GM23338 (cell line): ENCODE measurements around the gene SLC66A3. TPM values are rescaled to one million over a fixed set of nuclear protein-coding genes. Genes with fewer than 3 reads are reported as not detected.

Source experiments
- ATAC-seq: fragments of 200-7000 bp; cut with Tn5 transposase; 3 replicates; pipeline ENCODE4 v1.9.1; 2020
- DNase-seq: peaks from one replicate; pipeline ENCODE4 v3.0.0-alpha.2; 2015; ENCODE audit warnings: low spot score
- H2AFZ ChIP-seq: fragments of 200-600 bp; sonication (generic); 2 replicates; pipeline ENCODE4 v1.8.0; 2016; ENCODE audit warnings: antibody characterized with exemption, mild to moderate bottlenecking, moderate library complexity
- H3F3A ChIP-seq: fragments of 200-600 bp; sonication (generic); replicated peaks from 2 replicates; pipeline ENCODE4 v1.8.0; 2017; ENCODE audit warnings: antibody characterized with exemption, mixed run types, low read depth
- H3K27ac ChIP-seq: fragments of 200-600 bp; sonication (generic); 2 replicates; pipeline ENCODE4 v1.6.1; 2016; ENCODE audit warnings: low read depth
- H3K27me3 ChIP-seq: fragments of 200-600 bp; sonication (generic); 2 replicates; pipeline ENCODE4 v1.8.0; 2016; ENCODE audit warnings: mild to moderate bottlenecking, mixed run types, moderate library complexity; ENCODE audit not compliant: insufficient read depth
- H3K36me3 ChIP-seq: fragments of 200-600 bp; sonication (generic); 2 replicates; pipeline ENCODE4 v1.8.0; 2016; ENCODE audit warnings: mild to moderate bottlenecking; ENCODE audit not compliant: insufficient read depth
- H3K4me1 ChIP-seq: fragments of 200-600 bp; sonication (generic); 2 replicates; pipeline ENCODE4 v1.8.0; 2016; ENCODE audit warnings: mild to moderate bottlenecking, moderate library complexity; ENCODE audit not compliant: insufficient read depth
- H3K4me2 ChIP-seq: fragments of 200-600 bp; sonication (generic); 2 replicates; pipeline ENCODE4 v1.7.1; 2017; ENCODE audit warnings: mixed run types
- H3K4me3 ChIP-seq: fragments of 200-600 bp; sonication (generic); 2 replicates; pipeline ENCODE4 v1.6.1; 2016; ENCODE audit warnings: mixed run types
- H3K79me2 ChIP-seq: fragments of 200-600 bp; sonication (generic); replicated peaks from 2 replicates; pipeline ENCODE4 v1.8.0; 2017; ENCODE audit warnings: mild to moderate bottlenecking; ENCODE audit not compliant: insufficient read depth
- H3K9me2 ChIP-seq: fragments of 200-600 bp; sonication (generic); 2 replicates; pipeline ENCODE4 v1.8.0; 2017; ENCODE audit not compliant: insufficient read depth
- H4K20me1 ChIP-seq: fragments of 200-600 bp; sonication (generic); replicated peaks from 2 replicates; pipeline ENCODE4 v1.8.0; 2017; ENCODE audit warnings: mild to moderate bottlenecking; ENCODE audit not compliant: insufficient read depth
- H3K27ac Mint-ChIP-seq: 2 replicates; pipeline ENCODE4 v1.8.0; 2020; ENCODE audit warnings: inconsistent platforms, mild to moderate bottlenecking, moderate library complexity, mixed read lengths
- H3K27me3 Mint-ChIP-seq: 3 replicates; pipeline ENCODE4 v1.8.0; 2022; ENCODE audit warnings: low read depth, mild to moderate bottlenecking, moderate library complexity, mixed read lengths, inconsistent platforms; ENCODE audit not compliant: insufficient read depth, poor library complexity
- H3K36me3 Mint-ChIP-seq: 3 replicates; pipeline ENCODE4 v1.8.0; 2021; ENCODE audit warnings: low read depth, mild to moderate bottlenecking, inconsistent platforms, moderate library complexity, mixed read lengths
- H3K4me1 Mint-ChIP-seq: 3 replicates; pipeline ENCODE4 v1.8.0; 2020; ENCODE audit warnings: mild to moderate bottlenecking, inconsistent platforms, mixed read lengths
- H3K4me3 Mint-ChIP-seq: 3 replicates; pipeline ENCODE4 v1.8.0; 2021; ENCODE audit warnings: moderate library complexity, mild to moderate bottlenecking, inconsistent platforms, mixed read lengths
- H3K9me3 Mint-ChIP-seq: 3 replicates; pipeline ENCODE4 v1.8.0; 2020; ENCODE audit warnings: moderate library complexity, mild to moderate bottlenecking, inconsistent platforms, mixed read lengths
- CTCF ChIP-seq, 2 experiments: fragments of 200-600 bp in 1 of 2; sonication (generic) in 1 of 2; conservative IDR thresholded peaks; 2 replicates each; pipeline versions ENCODE4 v1.5.1 to v1.6.1; 2016 to 2017; ENCODE audit warnings: antibody characterized with exemption in 2 of 2, low read depth in 2 of 2, mild to moderate bottlenecking in 2 of 2, moderate library complexity in 1 of 2
- ETS1 ChIP-seq: IDR thresholded peaks from 2 replicates; pipeline ENCODE4 v1.6.1; 2016; ENCODE audit warnings: antibody characterized with exemption
- EZH2 ChIP-seq: fragments of 200-600 bp; sonication (generic); IDR thresholded peaks from one replicate; pipeline ENCODE4 v1.8.0; 2017; ENCODE audit warnings: antibody characterized with exemption, mild to moderate bottlenecking, low read depth; ENCODE audit not compliant: unreplicated experiment
- EZH2phosphoT487 ChIP-seq: fragments of 200-600 bp; sonication (generic); IDR thresholded peaks from one replicate; pipeline ENCODE4 v1.8.1; 2018; ENCODE audit warnings: antibody characterized with exemption; ENCODE audit not compliant: unreplicated experiment
- JUNB ChIP-seq: IDR thresholded peaks from one replicate; pipeline ENCODE4 v1.6.1; 2016; ENCODE audit warnings: antibody characterized with exemption; ENCODE audit not compliant: unreplicated experiment
- NANOG ChIP-seq: IDR thresholded peaks from 2 replicates; pipeline ENCODE4 v1.6.1; 2016; ENCODE audit warnings: antibody characterized with exemption, borderline replicate concordance
- POLR2AphosphoS5 ChIP-seq: IDR thresholded peaks from 2 replicates; pipeline ENCODE4 v1.6.1; 2016; ENCODE audit warnings: antibody characterized with exemption, low read depth
- REST ChIP-seq: IDR thresholded peaks from one replicate; pipeline ENCODE4 v1.6.1; 2018; ENCODE audit warnings: antibody characterized with exemption; ENCODE audit not compliant: unreplicated experiment
- STAT1 ChIP-seq: IDR thresholded peaks from one replicate; pipeline ENCODE4 v1.6.1; 2016; ENCODE audit warnings: antibody characterized with exemption; ENCODE audit not compliant: unreplicated experiment
- ZNF114 ChIP-seq: fragments of 250-450 bp; sonication (Bioruptor Pico); IDR thresholded peaks from 2 replicates; pipeline ENCODE4 v1.5.0; 2020; ENCODE audit warnings: mild to moderate bottlenecking, moderate library complexity
- ZNF331 ChIP-seq: fragments of 250-450 bp; sonication (Bioruptor Pico); IDR thresholded peaks from 2 replicates; pipeline ENCODE4 v1.5.0; 2020; ENCODE audit warnings: low read depth, mild to moderate bottlenecking, moderate library complexity
- polyA plus RNA-seq: library from polyadenylated mRNA; unstranded; fragments of >200 nt; fragmentation: Nextera tagmentation; extraction: Ambion mirVana; gene quantifications from 2 replicates; pipeline ENCODE4 v1.2.1, GENCODE V29; 2016
- total RNA-seq: library from RNA; depleted of rRNA; stranded (reverse); fragments of >200 nt; shearing (Covaris generic); gene quantifications from 2 replicates; pipeline ENCODE4 v1.2.3, GENCODE V29; 2014

SLC66A3 gene
- total and polyA plus RNA-seq, 2 experiments from 2014 or later: 13.7 to 18.4 TPM

- TF ChIP-seq CTCF (conservative IDR thresholded peaks at IDR 0.05; ENCODE audit: low read depth in 2 of 2): no peak
- TF ChIP-seq POLR2AphosphoS5: no peak
- no peak for TF ChIP-seq STAT1
- no peak for TF ChIP-seq EZH2
- no peak for TF ChIP-seq ZNF114 (CRISPR knock-in tag)
- TF ChIP-seq JUNB: no peak
Measured at GRCh38 chr2:11179196-11179595, 23.9 kb downstream of the SLC66A3 start (continued).

GRCh38 chr2:11179899-11180298 lies 24.6 kb downstream of the SLC66A3 start:
- DNase-seq (no peak), ATAC-seq (no peak)
- no peaks in the 10 kb centered on the region for H3K9me3 Mint-ChIP-seq
- H2AFZ ChIP-seq: no peak overlapping the region
- H3K27ac Mint-ChIP-seq: no peak overlapping the region
- no peaks in the 10 kb centered on the region for H3K9me2 ChIP-seq
- no peaks in the 10 kb centered on the region for H3K4me1 ChIP-seq
- peaks cover 4% of the 10 kb centered on the region; the same call in 2 of the 3 replicates for H3K4me1 Mint-ChIP-seq
- 0 out of 2 replicates have a peak, but pooled peaks cover 7% of the 10 kb centered on the region for H3K36me3 ChIP-seq
- H3K4me3 Mint-ChIP-seq: no peak overlapping the region
- H3K27me3 Mint-ChIP-seq: no peaks in the 10 kb centered on the region
- H3K4me2 ChIP-seq: no peak overlapping the region
- no peaks in the 10 kb centered on the region for H3F3A ChIP-seq
- H3K79me2 ChIP-seq: no peaks in the 10 kb centered on the region
- H3K4me3 ChIP-seq: no peak overlapping the region
- TF ChIP-seq NANOG (no peak), JUNB (no peak), EZH2 (no peak), ETS1 (no peak), ZNF331 (no peak)
- no peaks in the 10 kb centered on the region for H3K27me3 ChIP-seq
- H3K36me3 Mint-ChIP-seq: no peaks in the 10 kb centered on the region; the same call in 2 of the 3 replicates
- no peak overlapping the region for H3K27ac ChIP-seq
- no peaks in the 10 kb centered on the region for H4K20me1 ChIP-seq

GRCh38 chr2:11180653-11181052 lies 25.4 kb downstream of the SLC66A3 start:
- Histone ChIP-seq H3K36me3 (0 out of 2 replicates have a peak, but pooled peaks cover 7% of the 10 kb centered on the region), H3F3A (no peaks in the 10 kb centered on the region), H3K27ac (no peak overlapping the region), H3K27me3 (no peaks in the 10 kb centered on the region), H3K79me2 (no peaks in the 10 kb centered on the region), H3K9me2 (no peaks in the 10 kb centered on the region), H3K4me2 (no peak overlapping the region), H3K4me3 (no peak overlapping the region), H3K4me1 (no peaks in the 10 kb centered on the region), H4K20me1 (no peaks in the 10 kb centered on the region), H2AFZ (no peak overlapping the region)
- Mint-ChIP-seq H3K9me3 (no peaks in the 10 kb centered on the region), H3K4me3 (no peak overlapping the region), H3K27me3 (no peaks in the 10 kb centered on the region), H3K4me1 (no peaks in the 10 kb centered on the region), H3K36me3 (no peaks in the 10 kb centered on the region; the same call in 2 of the 3 replicates), H3K27ac (no peak overlapping the region)
- no peak for ATAC-seq
- no peak for DNase-seq
- TF ChIP-seq REST (no peak), POLR2AphosphoS5 (no peak), EZH2phosphoT487 (no peak), ETS1 (no peak), NANOG (no peak), JUNB (no peak), STAT1 (no peak)
